Transverse colon (tissue), 4 donors: Measurements from ENCODE around the gene TMED10.

Experiments used
- CTCF ChIP-seq, 5 experiments: fragments of 200-600 bp in 3 of 5; fragments of 450-650 bp in 2 of 5; sonication (generic) in 3 of 5; IDR thresholded peaks; 1 replicate in 2 of 5; 2 replicates in 3 of 5; pipeline ENCODE4 v1.5.1; 2016 to 2017; ENCODE audit warnings: antibody characterized with exemption in 5 of 5, inconsistent platforms in 3 of 5, mild to moderate bottlenecking in 2 of 5, moderate library complexity in 1 of 5
- POLR2A ChIP-seq: fragments of 450-650 bp; IDR thresholded peaks from one replicate; pipeline ENCODE4 v1.6.1; 2016; ENCODE audit warnings: antibody characterized with exemption, mild to moderate bottlenecking, moderate library complexity
- POLR2AphosphoS5 ChIP-seq, 3 donors: sonication (generic); formaldehyde crosslinking; IDR thresholded peaks; one replicate each; pipeline ENCODE4 v1.6.1; 2016; ENCODE audit warnings: antibody characterized with exemption in 3 of 3

- TF ChIP-seq CTCF (IDR thresholded peaks at IDR 0.05) (no peak), POLR2A (no peak), POLR2AphosphoS5 (IDR thresholded peaks at IDR 0.05) (no peak)
Measured at GRCh38 chr14:75090353-75090752, 86.1 kb downstream of the TMED10 start.
